Measurements from ENCODE around the gene POLN.
"Not testable (repeated sequence)": the region's sequence is repeated elsewhere in the genome, so short reads cannot be mapped to it uniquely, and the experiment has no call there.

POLN gene

GRCh38 chr4:2163311-2163821 lies 78.6 kb downstream of the POLN start:
- no peak for DNase-seq (ENCODE audit: low read depth)

GRCh38 chr4:2161092-2161703 lies 80.7 kb downstream of the POLN start:
- DNase-seq (ENCODE audit: low read depth), result not testable (repeated sequence)

GRCh38 chr4:2159931-2160330 lies 82.0 kb downstream of the POLN start:
- DNase-seq (ENCODE audit: low read depth), result no peak

GRCh38 chr4:2155246-2155645 lies 86.7 kb downstream of the POLN start:
- no peak for DNase-seq (ENCODE audit: low read depth)

GRCh38 chr4:2154215-2154740 lies 87.6 kb downstream of the POLN start:
- DNase-seq (ENCODE audit: low read depth), result no peak

- DNase-seq (ENCODE audit: low read depth), result no peak
These were observed 90.4 kb downstream of the POLN start for GRCh38 chr4:2151544-2151943.

- no peak for DNase-seq (ENCODE audit: low read depth)
These were observed 91.8 kb downstream of the POLN start for GRCh38 chr4:2150076-2150475.

GRCh38 chr4:2142630-2143427 lies 99.1 kb downstream of the POLN start:
- no peak for DNase-seq (ENCODE audit: low read depth)

GRCh38 chr4:2141762-2142451 lies 100.0 kb downstream of the POLN start:
- no peak for DNase-seq (ENCODE audit: low read depth)

GRCh38 chr4:2141022-2141761 lies 100.7 kb downstream of the POLN start:
- no peak for DNase-seq (ENCODE audit: low read depth)

GRCh38 chr4:2138846-2139500 lies 102.9 kb downstream of the POLN start:
- DNase-seq (ENCODE audit: low read depth), result no peak

- no peak for DNase-seq (ENCODE audit: low read depth)
These were observed 105.2 kb downstream of the POLN start for GRCh38 chr4:2136726-2137125.

- no peak for DNase-seq (ENCODE audit: low read depth)
These were observed 106.8 kb downstream of the POLN start for GRCh38 chr4:2135083-2135482.

GRCh38 chr4:2132438-2132837 lies 109.5 kb downstream of the POLN start:
- no peak for DNase-seq (ENCODE audit: low read depth)

GRCh38 chr4:2127609-2128332 lies 114.2 kb downstream of the POLN start:
- no peak for DNase-seq (ENCODE audit: low read depth)

GRCh38 chr4:2126309-2127043 lies 115.4 kb downstream of the POLN start:
- no peak for DNase-seq (ENCODE audit: low read depth)

GRCh38 chr4:2125831-2126230 lies 116.1 kb downstream of the POLN start:
- DNase-seq (ENCODE audit: low read depth), result no peak

GRCh38 chr4:2125023-2125422 lies 116.9 kb downstream of the POLN start:
- no peak for DNase-seq (ENCODE audit: low read depth)

- no peak for DNase-seq (ENCODE audit: low read depth)
These were observed 125.1 kb downstream of the POLN start for GRCh38 chr4:2116687-2117400.

Data from stimulated activated CD8-positive, alpha-beta memory T cell treated with anti-CD3 and anti-CD28 coated beads, Interleukin-4, amount 100 ng/mL, for 24 hours (primary cell).